BE2C (cell line): ENCODE data around the gene PDIA5.
A peak's percentile ranks its signal among the peaks of the same experiment; 100 is the strongest.

Source experiments
- DNase-seq: peaks from one replicate; pipeline ENCODE4 v3.0.0-alpha.2; 2020
- H3K27me3 ChIP-seq: fragments of 250-450 bp; sonication (Bioruptor Pico); 2 replicates; pipeline ENCODE4 v1.5.1; 2020; ENCODE audit warnings: mild to moderate bottlenecking
- H3K36me3 ChIP-seq: fragments of 250-450 bp; sonication (Bioruptor Pico); 2 replicates; pipeline ENCODE4 v1.5.1; 2020; ENCODE audit warnings: mild to moderate bottlenecking
- H3K4me1 ChIP-seq: fragments of 250-450 bp; sonication (Bioruptor Pico); 2 replicates; pipeline ENCODE4 v1.5.1; 2020
- H3K4me3 ChIP-seq: 2 replicates; pipeline ENCODE4 v1.5.1; 2011; ENCODE audit warnings: low read depth, low read length
- H3K9me3 ChIP-seq: fragments of 250-450 bp; sonication (Bioruptor Pico); 2 replicates; pipeline ENCODE4 v1.5.1; 2020
- CTCF ChIP-seq: IDR thresholded peaks from 2 replicates; pipeline ENCODE4 v1.5.1; 2012; ENCODE audit warnings: mild to moderate bottlenecking, low read depth, low read length

Gene PDIA5

GRCh38 chr3:123129092-123129491 lies 62.3 kb downstream of the PDIA5 start:
- no peaks in the 10 kb centered on the region for H3K9me3 ChIP-seq
- no peak for TF ChIP-seq CTCF

GRCh38 chr3:123129532-123129931 lies 62.7 kb downstream of the PDIA5 start:
- Histone ChIP-seq H3K4me3 (no peak overlapping the region), H3K9me3 (no peaks in the 10 kb centered on the region), H3K36me3 (peaks cover 67% of the 10 kb centered on the region), H3K4me1 (peaks cover 12% of the 10 kb centered on the region), H3K27me3 (no peaks in the 10 kb centered on the region)
- DNase-seq = no peak
- no peak for TF ChIP-seq CTCF

More at GRCh38 chr3:123129092-123129491, 62.3 kb downstream of the PDIA5 start:
- Histone ChIP-seq H3K4me3 (no peak overlapping the region), H3K36me3 (peaks cover 67% of the 10 kb centered on the region), H3K27me3 (no peaks in the 10 kb centered on the region), H3K4me1 (peaks cover 12% of the 10 kb centered on the region)
- DNase-seq = no peak

- peaks cover 12% of the 10 kb centered on the region for H3K4me1 ChIP-seq
- H3K4me3 ChIP-seq = no peak overlapping the region
- H3K27me3 ChIP-seq = no peaks in the 10 kb centered on the region
- TF ChIP-seq CTCF = no peak
- peaks cover 63% of the 10 kb centered on the region for H3K36me3 ChIP-seq
- no peak for DNase-seq
- no peaks in the 10 kb centered on the region for H3K9me3 ChIP-seq
Observed at GRCh38 chr3:123130079-123130750, 63.4 kb downstream of the PDIA5 start.

GRCh38 chr3:123134671-123135070 lies 67.8 kb downstream of the PDIA5 start:
- no peak for DNase-seq
- Histone ChIP-seq H3K27me3 (no peaks in the 10 kb centered on the region), H3K36me3 (peaks cover 42% of the 10 kb centered on the region), H3K4me3 (no peak overlapping the region), H3K4me1 (peaks cover 16% of the 10 kb centered on the region), H3K9me3 (no peaks in the 10 kb centered on the region)
- TF ChIP-seq CTCF = no peak

- Histone ChIP-seq H3K4me1 (peaks cover 31% of the 10 kb centered on the region), H3K9me3 (no peaks in the 10 kb centered on the region), H3K36me3 (peaks cover 32% of the 10 kb centered on the region), H3K27me3 (no peaks in the 10 kb centered on the region), H3K4me3 (no peak overlapping the region)
- TF ChIP-seq CTCF = no peak
- peak; percentile 37 for DNase-seq
Observed at GRCh38 chr3:123137001-123137400, 70.2 kb downstream of the PDIA5 start.

GRCh38 chr3:123138839-123139444 lies 72.1 kb downstream of the PDIA5 start:
- Histone ChIP-seq H3K4me3 (no peak overlapping the region), H3K36me3 (peaks cover 33% of the 10 kb centered on the region), H3K27me3 (no peaks in the 10 kb centered on the region), H3K4me1 (peaks cover 31% of the 10 kb centered on the region), H3K9me3 (no peaks in the 10 kb centered on the region)
- TF ChIP-seq CTCF = no peak
- peak; percentile 85 for DNase-seq
